DOHH2 (cell line): ENCODE measurements around the gene GRM4.

ENCODE experiments used
- H3F3A ChIP-seq: fragments of 200-600 bp; sonication (generic), shearing (Covaris generic); 2 replicates; pipeline ENCODE4 v1.6.0; 2016; ENCODE audit warnings: antibody characterized with exemption, mild to moderate bottlenecking; ENCODE audit not compliant: control insufficient read depth, insufficient read depth
- H3K27ac ChIP-seq: fragments of 200-600 bp; sonication (generic); 2 replicates; pipeline ENCODE4 v1.5.1; 2014; ENCODE audit warnings: low read depth, mild to moderate bottlenecking, low read length, moderate library complexity
- H3K27me3 ChIP-seq: fragments of 200-600 bp; sonication (generic); 2 replicates; pipeline ENCODE4 v1.6.1; 2014; ENCODE audit warnings: mild to moderate bottlenecking, low read length, mixed read lengths; ENCODE audit not compliant: control insufficient read depth
- H3K36me3 ChIP-seq: fragments of 200-600 bp; sonication (generic); 2 replicates; pipeline ENCODE4 v1.6.1; 2014; ENCODE audit warnings: mild to moderate bottlenecking, low read length, moderate library complexity, mixed read lengths; ENCODE audit not compliant: control insufficient read depth
- H3K4me1 ChIP-seq: fragments of 200-600 bp; sonication (generic); 2 replicates; pipeline ENCODE4 v1.6.1; 2014; ENCODE audit warnings: mild to moderate bottlenecking, low read length, mixed read lengths; ENCODE audit not compliant: control insufficient read depth
- H3K4me2 ChIP-seq: fragments of 200-600 bp; sonication (generic); 2 replicates; pipeline ENCODE4 v1.6.0; 2014; ENCODE audit warnings: mild to moderate bottlenecking, low read length, moderate library complexity
- H3K4me3 ChIP-seq: fragments of 200-600 bp; sonication (generic); 2 replicates; pipeline ENCODE4 v1.5.1; 2014; ENCODE audit warnings: mild to moderate bottlenecking, low read length, mixed read lengths
- H3K79me2 ChIP-seq: fragments of 200-600 bp; sonication (generic); 2 replicates; pipeline ENCODE4 v1.6.1; 2014; ENCODE audit warnings: mild to moderate bottlenecking, low read length, mixed read lengths; ENCODE audit not compliant: control insufficient read depth
- H3K9me2 ChIP-seq: fragments of 200-600 bp; sonication (generic); replicated peaks from 2 replicates; pipeline ENCODE4 v1.6.1; 2014; ENCODE audit warnings: mild to moderate bottlenecking, low read length, mixed read lengths; ENCODE audit not compliant: control insufficient read depth
- H3K9me3 ChIP-seq: fragments of 200-600 bp; sonication (generic); 2 replicates; pipeline ENCODE4 v1.6.1; 2014; ENCODE audit warnings: antibody characterized with exemption, low read length, mixed read lengths; ENCODE audit not compliant: control insufficient read depth, insufficient read depth
- H4K20me1 ChIP-seq: fragments of 200-600 bp; sonication (generic); 2 replicates; pipeline ENCODE4 v1.6.0; 2014; ENCODE audit warnings: low read depth, mild to moderate bottlenecking, antibody characterized with exemption, low read length, moderate library complexity; ENCODE audit not compliant: control insufficient read depth, insufficient read depth
- CTCF ChIP-seq: fragments of 200-600 bp; sonication (generic); IDR thresholded peaks from one replicate; pipeline ENCODE4 v1.5.1; 2014; ENCODE audit warnings: antibody characterized with exemption, mild to moderate bottlenecking, low read depth, low read length; ENCODE audit not compliant: poor library complexity, severe bottlenecking
- EZH2phosphoT487 ChIP-seq: fragments of 200-600 bp; sonication (generic); IDR thresholded peaks from 2 replicates; pipeline ENCODE4 v1.6.1; 2017; ENCODE audit warnings: borderline replicate concordance, mild to moderate bottlenecking, antibody characterized with exemption, low read length, moderate library complexity, mixed read lengths

Gene GRM4

GRCh38 chr6:33987531-33988021 lies 158.3 kb downstream of the GRM4 start:
- H3K4me3 ChIP-seq = no peak overlapping the region
- H3K27ac ChIP-seq = no peak overlapping the region
- H3K27me3 ChIP-seq = no peaks in the 10 kb centered on the region
- no peaks in the 10 kb centered on the region for H3K9me3 ChIP-seq
- H3K4me1 ChIP-seq = no peaks in the 10 kb centered on the region
- no peaks in the 10 kb centered on the region for H3K36me3 ChIP-seq
- no peaks in the 10 kb centered on the region for H4K20me1 ChIP-seq
- H3F3A ChIP-seq = no peaks in the 10 kb centered on the region
- H3K4me2 ChIP-seq = no peak overlapping the region
- TF ChIP-seq EZH2phosphoT487 (no peak), CTCF (no peak)
- H3K79me2 ChIP-seq = no peaks in the 10 kb centered on the region
- H3K9me2 ChIP-seq = no peaks in the 10 kb centered on the region

DNA sequence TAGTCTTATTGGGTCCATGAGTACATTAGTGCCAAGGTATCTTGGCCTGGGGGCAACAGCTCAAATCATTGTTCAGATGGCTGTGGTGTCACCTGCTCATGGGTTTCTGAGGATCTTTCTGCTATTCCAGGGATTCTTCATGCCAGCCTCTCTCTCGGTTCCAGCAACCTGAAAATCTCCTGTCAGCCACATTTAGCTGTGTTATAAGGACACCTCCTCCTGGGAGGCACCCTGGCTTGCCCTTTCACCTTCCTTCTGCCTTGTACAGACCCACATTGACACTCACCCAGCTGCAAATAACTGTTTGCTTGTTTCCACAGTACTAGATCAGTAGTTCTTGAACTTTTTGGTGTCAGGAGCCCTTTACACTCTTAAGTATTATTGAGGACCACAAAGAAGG lies 159.9 kb downstream of the GRM4 start:
- Histone ChIP-seq H3K36me3 (no peaks in the 10 kb centered on the region), H3F3A (no peaks in the 10 kb centered on the region), H4K20me1 (no peaks in the 10 kb centered on the region), H3K27me3 (no peaks in the 10 kb centered on the region), H3K4me1 (no peaks in the 10 kb centered on the region), H3K79me2 (no peaks in the 10 kb centered on the region), H3K9me2 (no peaks in the 10 kb centered on the region), H3K9me3 (no peaks in the 10 kb centered on the region), H3K27ac (no peak overlapping the region), H3K4me2 (no peak overlapping the region), H3K4me3 (no peak overlapping the region)
- TF ChIP-seq CTCF (no peak), EZH2phosphoT487 (no peak)

DNA sequence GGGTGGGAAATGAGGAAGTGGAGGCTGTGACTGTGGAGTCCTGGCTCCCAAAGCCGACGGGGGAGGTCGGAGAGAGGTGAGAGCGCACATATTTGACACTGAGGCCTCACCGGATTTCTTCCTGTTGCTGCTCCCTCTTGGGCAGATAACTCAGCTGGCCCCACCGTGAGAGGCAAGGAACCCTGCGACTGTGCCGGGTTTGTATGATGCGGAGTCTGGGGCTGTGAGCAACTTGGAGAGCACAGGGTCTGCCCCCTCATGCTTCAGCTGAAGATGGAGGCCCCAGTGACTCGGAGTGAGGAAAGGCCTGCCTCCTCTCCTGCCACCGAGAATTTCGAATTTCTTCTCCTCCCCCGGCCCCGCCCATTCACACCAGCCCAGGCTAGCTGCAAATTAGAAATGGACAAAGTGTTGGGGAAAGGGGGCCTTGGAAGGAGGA lies 160.6 kb downstream of the GRM4 start:
- no peaks in the 10 kb centered on the region for H3F3A ChIP-seq
- TF ChIP-seq CTCF (no peak), EZH2phosphoT487 (no peak)
- H3K4me2 ChIP-seq = no peak overlapping the region
- no peak overlapping the region for H3K27ac ChIP-seq
- no peak overlapping the region for H3K4me3 ChIP-seq
- no peaks in the 10 kb centered on the region for H3K9me3 ChIP-seq
- H3K27me3 ChIP-seq = no peaks in the 10 kb centered on the region
- no peaks in the 10 kb centered on the region for H3K4me1 ChIP-seq
- H4K20me1 ChIP-seq = no peaks in the 10 kb centered on the region
- H3K36me3 ChIP-seq = no peaks in the 10 kb centered on the region
- no peaks in the 10 kb centered on the region for H3K79me2 ChIP-seq
- H3K9me2 ChIP-seq = no peaks in the 10 kb centered on the region
